Motor neuron (in vitro differentiated cells): ENCODE results near the gene PHYH. TPM values are rescaled to one million over a fixed set of nuclear protein-coding genes. Genes with fewer than 3 reads are reported as not detected.

Source experiments
- ATAC-seq, 8 experiments: fragments of 200-7000 bp; cut with Tn5 transposase; replicated peaks in 6 of 8; 2 replicates each; pipeline ENCODE4 v1.8.0; 2021; ENCODE audit warnings: mild to moderate bottlenecking in 8 of 8, moderate library complexity in 8 of 8
- H3K27ac ChIP-seq, 2 donors: fragments of 250-450 bp; sonication (Bioruptor Pico); 2 replicates each; pipeline ENCODE4 v1.9.0; 2021; ENCODE audit warnings: antibody characterized with exemption in 2 of 2, mild to moderate bottlenecking in 2 of 2, moderate library complexity in 1 of 2
- H3K4me1 ChIP-seq, 2 donors: fragments of 250-450 bp; sonication (Bioruptor Pico); replicated peaks in 1 of 2; 2 replicates each; pipeline ENCODE4 v1.6.1; 2021; ENCODE audit warnings: antibody characterized with exemption in 2 of 2, mild to moderate bottlenecking in 2 of 2, moderate library complexity in 1 of 2
- H3K4me3 ChIP-seq, 5 donors: fragments of 250-450 bp; sonication (Bioruptor Pico); 2 replicates each; pipeline ENCODE4 v1.9.0; 2021; ENCODE audit warnings: antibody characterized with exemption in 5 of 5, mild to moderate bottlenecking in 5 of 5, moderate library complexity in 4 of 5
- WGBS, 10 experiments: fragments of 450-650 bp; shearing (Covaris generic); methylation state at CpG; one replicate each; pipeline ENCODE4 v1.0.0; 2022; 5-methylcytosine and 5-hydroxymethylcytosine counted together
- in situ Hi-C, 9 experiments: fragments of 400-800 bp; cut with MboI; loops; one replicate each; pipeline ENCODE4 v1.15.0; 2021; ENCODE audit warnings: low sequenced_read_pairs in 9 of 9, low pct_unique_long_range_greater_than_20kb in 2 of 9; ENCODE audit not compliant: unreplicated experiment in 9 of 9
- total RNA-seq, 8 experiments: library from RNA; unstranded; fragments of 300-600 nt; gene quantifications; 2 replicates each; pipeline versions ENCODE4 v1.2.3 to v1.2.4, GENCODE V29; 2022

The PHYH gene
- total RNA-seq, 8 experiments from 2014 or later: 8.8 to 26.4 (median 19.3) TPM

DNA sequence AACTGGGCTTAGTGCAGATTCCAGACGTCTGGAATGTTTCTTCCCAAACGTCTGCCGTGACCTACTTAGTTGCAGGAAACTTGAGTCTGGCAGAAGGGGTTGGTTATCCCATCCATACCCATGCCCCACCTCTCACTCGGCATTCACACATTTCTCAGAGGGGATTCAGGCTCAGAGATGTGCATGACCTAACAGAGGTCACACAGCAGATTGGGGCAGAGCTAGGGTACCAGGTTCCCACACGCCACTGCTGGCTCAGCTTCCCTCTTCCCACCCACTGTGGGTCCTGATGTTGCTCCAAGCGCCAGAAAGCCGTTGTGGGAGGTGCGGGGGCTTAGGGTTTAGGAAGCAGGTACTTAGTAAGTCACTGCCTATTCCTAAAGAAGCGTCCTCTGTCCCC, 68.7 kb downstream of the PHYH start:
- WGBS, 10 experiments: 25 to 100% (median 80%) methylated on average over 1 to 6 of the region's 9 CpGs; no CpG with 5 or more reads in 3 of the 10 experiments
- Histone ChIP-seq H3K27ac (no peak overlapping the region), H3K4me3 (no peak overlapping the region), H3K4me1 (no peaks in the 10 kb centered on the region)
- no peak for ATAC-seq
- in situ Hi-C loops: no loop called here

Other genes starting within 250 kb of the PHYH start
- gene OPTN, start 199.9 kb downstream of the PHYH start, total RNA-seq: 100 to 1,000 TPM in 1 of 8 experiments, 10 to 100 TPM in 7; 23.0 to 186 (median 39.1) TPM
- gene MCM10, start 138.5 kb downstream of the PHYH start, total RNA-seq: 10 to 100 TPM in 3 of 8 experiments, 1 to 10 TPM in 1, under 1 TPM in 4; 0.31 to 21.1 (median 1.1) TPM
- not detected for gene UCMA, start 65.7 kb downstream of the PHYH start, total RNA-seq
- gene SEPHS1, start 48.2 kb upstream of the PHYH start, total RNA-seq: 10 to 100 TPM; 19.7 to 93.3 (median 42.9) TPM
- 100 to 1,000 TPM in 1 of 8 experiments, 10 to 100 TPM in 7; 10.4 to 229 (median 20.5) TPM for gene BEND7, start 228.9 kb upstream of the PHYH start, total RNA-seq